GM12878 (cell line): ENCODE results near the gene NFAM1. TPM values are rescaled to one million over a fixed set of nuclear protein-coding genes. Genes with fewer than 3 reads are reported as not detected.

Source experiments
- ATAC-seq: fragments of 200-7000 bp; cut with Tn5 transposase; 3 replicates; pipeline ENCODE4 v1.9.1; 2020; ENCODE audit warnings: mild to moderate bottlenecking, moderate library complexity
- BruUV-seq: library from RNA; stranded (reverse); fragments of 400-500 nt; replicated peaks from 2 replicates; lab custom pipeline; 2021; lab: Mats Ljungman, UMichigan
- CTCF ChIA-PET: fragments of 300-600 bp; sonication (Branson Sonifier 250); formaldehyde crosslinking; extraction: SDS; loops from one replicate; lab custom pipeline; 2021; ENCODE audit warnings: inconsistent platforms; lab: Yijun Ruan, JAX
- POLR2A ChIA-PET: fragments of 350-600 bp; formaldehyde crosslinking; extraction: SDS; loops from one replicate; lab custom pipeline; 2021; ENCODE audit warnings: inconsistent platforms; lab: Charles Lee
- RAD21 ChIA-PET: fragments of 300-600 bp; sonication (Branson Sonifier 250); formaldehyde crosslinking; loops from one replicate; lab custom pipeline; 2023; ENCODE audit warnings: antibody characterized with exemption; ENCODE audit not compliant: unreplicated experiment; lab: Charles Lee
- SMC1A ChIA-PET: fragments of 300-600 bp; sonication (Branson Sonifier 250); formaldehyde crosslinking; loops from one replicate; lab custom pipeline; 2023; ENCODE audit not compliant: unreplicated experiment, uncharacterized antibody; lab: Charles Lee
- DNase-seq: peaks from one replicate; pipeline ENCODE4 v3.0.0-alpha.2; 2011; ENCODE audit warnings: low read depth, low spot score
- FAIRE-seq: peaks from 3 replicates; lab custom pipeline; 2011; peaks lifted over from hg19 to GRCh38; lab: Jason Lieb, UNC
- H2AFZ ChIP-seq: 2 replicates; pipeline ENCODE4 v1.6.0; 2011; ENCODE audit warnings: low read depth, low read length, control low read depth; ENCODE audit not compliant: control insufficient read depth
- H3K27ac ChIP-seq: 2 replicates; pipeline ENCODE4 v1.5.1; 2011; ENCODE audit warnings: control low read depth; ENCODE audit not compliant: control insufficient read depth, insufficient read depth
- H3K27me3 ChIP-seq, 2 experiments: replicated peaks in 1 of 2; 2 replicates each; pipeline versions ENCODE4 v1.6.0 to v1.6.1; 2011; ENCODE audit warnings: low read length in 1 of 2; ENCODE audit not compliant: control insufficient read depth in 2 of 2, insufficient read depth in 2 of 2
- H3K36me3 ChIP-seq, 2 experiments: 2 replicates each; pipeline ENCODE4 v1.5.1; 2011; ENCODE audit warnings: low read length in 1 of 2; ENCODE audit not compliant: control insufficient read depth in 2 of 2, insufficient read depth in 2 of 2
- H3K4me1 ChIP-seq: 2 replicates; pipeline ENCODE4 v1.6.1; 2011; ENCODE audit warnings: mild to moderate bottlenecking, low read length, moderate library complexity, mixed read lengths; ENCODE audit not compliant: control insufficient read depth, insufficient read depth
- H3K4me2 ChIP-seq: 2 replicates; pipeline ENCODE4 v1.6.0; 2011; ENCODE audit warnings: control low read depth; ENCODE audit not compliant: control insufficient read depth, insufficient read depth
- H3K4me3 ChIP-seq: fragments of 200-600 bp; sonication (generic); 2 replicates; pipeline ENCODE4 v1.5.1; 2016
- H3K79me2 ChIP-seq: 2 replicates; pipeline ENCODE4 v1.6.0; 2011; ENCODE audit warnings: low read length; ENCODE audit not compliant: control insufficient read depth, insufficient read depth
- H3K9ac ChIP-seq: 2 replicates; pipeline ENCODE4 v1.8.0; 2011; ENCODE audit warnings: low read length, control low read depth, mixed read lengths; ENCODE audit not compliant: control insufficient read depth, insufficient read depth
- H3K9me3 ChIP-seq: replicated peaks from 3 replicates; pipeline ENCODE4 v1.5.1; 2011; ENCODE audit warnings: mild to moderate bottlenecking, low read length; ENCODE audit not compliant: control insufficient read depth, insufficient read depth
- H4K20me1 ChIP-seq: 2 replicates; pipeline ENCODE4 v1.6.0; 2011; ENCODE audit not compliant: control insufficient read depth, insufficient read depth
- BHLHE40 ChIP-seq, 2 experiments: fragments of 450-650 bp in 1 of 2; IDR thresholded peaks; 2 replicates each; pipeline ENCODE4 v1.6.1; 2011 to 2017; ENCODE audit warnings: low read depth in 2 of 2, borderline replicate concordance in 1 of 2, improper control_type of control experiment in 1 of 2, low read length in 1 of 2, mild to moderate bottlenecking in 1 of 2
- CUX1 ChIP-seq: IDR thresholded peaks from 2 replicates; pipeline ENCODE4 v1.6.1; 2012; ENCODE audit warnings: improper control_type of control experiment, low read depth, low read length; ENCODE audit not compliant: insufficient replicate concordance
- EED ChIP-seq: sonication (generic); IDR thresholded peaks from 2 replicates; pipeline ENCODE4 v1.6.1; 2016; ENCODE audit warnings: antibody characterized with exemption, low read depth
- GABPA ChIP-seq: IDR thresholded peaks from 2 replicates; pipeline ENCODE4 v1.6.1; 2014; ENCODE audit warnings: antibody characterized with exemption, low read depth, mild to moderate bottlenecking, inconsistent platforms
- HSF1 ChIP-seq: fragments of 150-350 bp; IDR thresholded peaks from 2 replicates; pipeline ENCODE4 v1.6.1; 2014; ENCODE audit warnings: mild to moderate bottlenecking, low read depth, low read length
- POLR2AphosphoS2 ChIP-seq: IDR thresholded peaks from 2 replicates; pipeline ENCODE4 v1.6.1; 2011; ENCODE audit warnings: low read depth, mild to moderate bottlenecking, low read length, improper control_type of control experiment, moderate library complexity
- RAD51 ChIP-seq: fragments of 450-650 bp; IDR thresholded peaks from 2 replicates; pipeline ENCODE4 v1.6.1; 2016; ENCODE audit warnings: moderate library complexity, mild to moderate bottlenecking, inconsistent platforms
- SKIL ChIP-seq: fragments of 450-650 bp; IDR thresholded peaks from 2 replicates; pipeline ENCODE4 v1.6.1; 2017; ENCODE audit warnings: mild to moderate bottlenecking, low read depth, inconsistent platforms; ENCODE audit not compliant: poor library complexity, severe bottlenecking
- SMAD5 ChIP-seq: IDR thresholded peaks from 2 replicates; pipeline ENCODE4 v1.6.1; 2016; ENCODE audit warnings: antibody characterized with exemption, low read depth
- SREBF1 ChIP-seq: IDR thresholded peaks from 2 replicates; pipeline ENCODE4 v1.6.1; 2012; ENCODE audit warnings: mild to moderate bottlenecking, low read length
- ZBTB40 ChIP-seq: fragments of 450-650 bp; IDR thresholded peaks from 2 replicates; pipeline ENCODE4 v1.6.1; 2016; ENCODE audit warnings: mild to moderate bottlenecking, moderate library complexity, borderline replicate concordance
- WGBS: methylation state at CpG from one replicate; pipeline ENCODE4 v1.1.6; 2016; ENCODE audit warnings: low lambda C conversion rate; ENCODE audit not compliant: insufficient replicate concordance, insufficient coverage; ENCODE audit errors: missing lambda C conversion rate; 5-methylcytosine and 5-hydroxymethylcytosine counted together
- in situ Hi-C: fragments of 300-500 bp; cut with MboI; formaldehyde crosslinking; loops from 9 replicates; pipeline ENCODE4 v1.14.3; 2018; ENCODE audit warnings: mixed read lengths
- intact Hi-C: fragments of 100-400 bp; cut with micrococcal nuclease; formaldehyde crosslinking; loops from one replicate; pipeline ENCODE4 v1.14.2; 2022; ENCODE audit not compliant: unreplicated experiment
- polyA plus RNA-seq, 11 experiments: library from polyadenylated mRNA; depleted of rRNA in 4 of 11; unstranded in 6 of 11; stranded (reverse) in 5 of 11; fragments of >200 nt; fragmentation: Nextera tagmentation in 4 of 11; fragmentation: Illumina TruSeq in 1 of 11; extraction: Ambion mirVana in 4 of 11; extraction: Trizol in 1 of 11; gene quantifications; 1 replicate in 1 of 11; 2 replicates in 10 of 11; pipeline versions ENCODE4 v1.2.1 to v1.2.3, GENCODE V29; 2011 to 2016; ENCODE audit warnings: inconsistent platforms in 2 of 11, missing spikeins in 2 of 11, low read depth in 1 of 11
- total RNA-seq, 4 experiments: library from RNA; depleted of rRNA in 3 of 4; stranded (reverse); fragments of >200 nt in 3 of 4; fragmentation: Illumina TruSeq in 1 of 4; extraction: Trizol in 1 of 4; gene quantifications; 2 replicates each; pipeline versions ENCODE4 v1.2.1 to v1.2.3, GENCODE V29; 2013 to 2021

The NFAM1 gene
- total and polyA plus RNA-seq, 10 of the 15 experiments (the other 5 are each of a cell fraction or from before 2014, with no cell fraction given), result 0.13 to 1.3 (median 0.24) TPM; not detected in 3

GRCh38 chr22:42340150-42340549, 92.1 kb downstream of the NFAM1 start:
- H4K20me1 ChIP-seq, result no peaks in the 10 kb centered on the region
- H3K9ac ChIP-seq, result no peak overlapping the region
- no TSS peak for BruUV-seq
- no peak overlapping the region for H2AFZ ChIP-seq
- peaks cover 1 to 10% of the 10 kb centered on the region in 2 experiments; a peak in 3 of 4 replicates for H3K27me3 ChIP-seq
- WGBS, result 56% methylated on average over 3 of the region's 3 CpGs
- no peak overlapping the region for H3K4me2 ChIP-seq
- FAIRE-seq, result no peak
- H3K36me3 ChIP-seq, result no peaks in the 10 kb centered on the region
- DNase-seq, result no peak
- ATAC-seq, result no peak
- H3K27ac ChIP-seq, result no peak overlapping the region
- H3K79me2 ChIP-seq, result no peaks in the 10 kb centered on the region
- CTCF ChIA-PET, result no interaction called here
- no peaks in the 10 kb centered on the region for H3K4me1 ChIP-seq
- intact Hi-C loops (no loop called here), in situ Hi-C loops (no loop called here)
- SMC1A ChIA-PET, result no interaction called here
- no peaks in the 10 kb centered on the region for H3K9me3 ChIP-seq
- RAD21 ChIA-PET, result interaction anchor here (0.6 kb wide), 1 partner anchor 23 kb away, joined by 3 read pairs; no protein-coding TSS in a partner anchor
- POLR2A ChIA-PET, result no interaction called here
- no peak overlapping the region for H3K4me3 ChIP-seq
- TF ChIP-seq SMAD5 (no peak), GABPA (no peak), HSF1 (no peak), EED (no peak), SKIL (no peak), POLR2AphosphoS2 (no peak), SREBF1 (no peak), RAD51 (no peak), BHLHE40 (IDR thresholded peaks at IDR 0.05; ENCODE audit: borderline replicate concordance in 1 of 2, low read depth in 2 of 2, low read length in 1 of 2) (no peak), ZBTB40 (no peak), CUX1 (no peak)
